MCF 10A (cell line): ENCODE measurements around the gene TCF4. TPM values are rescaled to one million over a fixed set of nuclear protein-coding genes. Genes with fewer than 3 reads are reported as not detected.
"Not testable (repeated sequence)": the region's sequence is repeated elsewhere in the genome, so short reads cannot be mapped to it uniquely, and the experiment has no call there.

Experiments
- BruUV-seq: library from RNA; stranded (reverse); fragments of 400-500 nt; replicated peaks from 2 replicates; lab custom pipeline; 2021; lab: Mats Ljungman, UMichigan
- CTCF ChIA-PET: fragments of 300-600 bp; sonication (Branson Sonifier 250); formaldehyde crosslinking; extraction: SDS; loops from one replicate; lab custom pipeline; 2021; ENCODE audit warnings: antibody characterized with exemption, inconsistent platforms; lab: Yijun Ruan, JAX
- POLR2A ChIA-PET: fragments of 300-600, 350-650 bp; sonication (Branson Sonifier 250); formaldehyde crosslinking; extraction: SDS; loops from one replicate; lab custom pipeline; 2020; ENCODE audit warnings: antibody characterized with exemption, inconsistent platforms; lab: Yijun Ruan, JAX
- DNase-seq: peaks from one replicate; pipeline ENCODE4 v3.0.0-alpha.2; 2018; ENCODE audit not compliant: unreplicated experiment
- H3K27ac Mint-ChIP-seq: one replicate; pipeline ENCODE4 v1.8.0; 2022; ENCODE audit warnings: mild to moderate bottlenecking, low read depth, mixed read lengths; ENCODE audit not compliant: unreplicated experiment
- H3K27me3 Mint-ChIP-seq: one replicate; pipeline ENCODE4 v1.8.0; 2022; ENCODE audit warnings: mixed read lengths; ENCODE audit not compliant: insufficient read depth, unreplicated experiment
- H3K36me3 Mint-ChIP-seq: one replicate; pipeline ENCODE4 v1.8.0; 2022; ENCODE audit warnings: mild to moderate bottlenecking, moderate library complexity, mixed read lengths; ENCODE audit not compliant: insufficient read depth, unreplicated experiment
- H3K4me1 Mint-ChIP-seq: one replicate; pipeline ENCODE4 v1.8.0; 2022; ENCODE audit warnings: mixed read lengths; ENCODE audit not compliant: insufficient read depth, unreplicated experiment
- H3K4me3 Mint-ChIP-seq: one replicate; pipeline ENCODE4 v1.8.0; 2022; ENCODE audit warnings: mild to moderate bottlenecking, moderate library complexity, mixed read lengths; ENCODE audit not compliant: unreplicated experiment
- H3K9me3 Mint-ChIP-seq: one replicate; pipeline ENCODE4 v1.8.0; 2022; ENCODE audit warnings: mixed read lengths; ENCODE audit not compliant: unreplicated experiment
- intact Hi-C: fragments of 100-400 bp; cut with micrococcal nuclease; formaldehyde crosslinking; loops from 2 replicates; pipeline ENCODE4 v1.14.1; 2022
- total RNA-seq: library from RNA; stranded (reverse); gene quantifications from 2 replicates; pipeline ENCODE4 v1.2.3, GENCODE V29; 2022
- TF ChIP-seq, protein P1 (sequence below): fragments of 200-600 bp; IDR thresholded peaks from one replicate; pipeline ENCODE4 v1.8.0; 2022; ENCODE audit warnings: antibody characterized with exemption, mild to moderate bottlenecking; ENCODE audit not compliant: unreplicated experiment

Gene TCF4
- total RNA-seq, 1 experiment from 2014 or later = 6.2 TPM

DNA sequence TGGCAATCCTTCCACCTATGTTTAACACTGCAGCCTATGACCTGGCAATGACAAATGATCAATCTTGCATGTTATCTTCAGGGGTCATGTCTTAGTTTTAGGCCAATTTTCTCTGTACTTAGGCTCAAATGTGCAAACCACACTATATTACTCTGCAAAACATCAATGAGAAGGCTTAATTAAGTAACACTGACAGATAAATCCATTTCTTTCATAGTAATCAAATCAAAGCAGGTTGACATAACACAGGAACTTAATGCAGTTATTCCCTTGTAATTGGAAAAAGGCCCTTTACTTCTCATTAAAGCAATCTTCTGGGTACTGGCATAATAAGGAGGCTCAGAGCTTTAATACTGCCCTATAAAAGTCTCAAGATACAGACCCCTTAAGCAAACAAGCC lies 114.4 kb downstream of the TCF4 start:
- H3K9me3 Mint-ChIP-seq = no peaks in the 10 kb centered on the region
- ChIA-PET POLR2A (no interaction called here), CTCF (no interaction called here)
- H3K4me1 Mint-ChIP-seq = peaks cover 12% of the 10 kb centered on the region
- DNase-seq = no peak
- TF ChIP-seq, protein P1, sequence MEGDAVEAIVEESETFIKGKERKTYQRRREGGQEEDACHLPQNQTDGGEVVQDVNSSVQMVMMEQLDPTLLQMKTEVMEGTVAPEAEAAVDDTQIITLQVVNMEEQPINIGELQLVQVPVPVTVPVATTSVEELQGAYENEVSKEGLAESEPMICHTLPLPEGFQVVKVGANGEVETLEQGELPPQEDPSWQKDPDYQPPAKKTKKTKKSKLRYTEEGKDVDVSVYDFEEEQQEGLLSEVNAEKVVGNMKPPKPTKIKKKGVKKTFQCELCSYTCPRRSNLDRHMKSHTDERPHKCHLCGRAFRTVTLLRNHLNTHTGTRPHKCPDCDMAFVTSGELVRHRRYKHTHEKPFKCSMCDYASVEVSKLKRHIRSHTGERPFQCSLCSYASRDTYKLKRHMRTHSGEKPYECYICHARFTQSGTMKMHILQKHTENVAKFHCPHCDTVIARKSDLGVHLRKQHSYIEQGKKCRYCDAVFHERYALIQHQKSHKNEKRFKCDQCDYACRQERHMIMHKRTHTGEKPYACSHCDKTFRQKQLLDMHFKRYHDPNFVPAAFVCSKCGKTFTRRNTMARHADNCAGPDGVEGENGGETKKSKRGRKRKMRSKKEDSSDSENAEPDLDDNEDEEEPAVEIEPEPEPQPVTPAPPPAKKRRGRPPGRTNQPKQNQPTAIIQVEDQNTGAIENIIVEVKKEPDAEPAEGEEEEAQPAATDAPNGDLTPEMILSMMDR = no peak
- intact Hi-C loops = no loop called here
- no peak overlapping the region for H3K4me3 Mint-ChIP-seq
- BruUV-seq = no TSS peak
- H3K36me3 Mint-ChIP-seq = no peaks in the 10 kb centered on the region
- no peaks in the 10 kb centered on the region for H3K27me3 Mint-ChIP-seq
- no peak overlapping the region for H3K27ac Mint-ChIP-seq

DNA sequence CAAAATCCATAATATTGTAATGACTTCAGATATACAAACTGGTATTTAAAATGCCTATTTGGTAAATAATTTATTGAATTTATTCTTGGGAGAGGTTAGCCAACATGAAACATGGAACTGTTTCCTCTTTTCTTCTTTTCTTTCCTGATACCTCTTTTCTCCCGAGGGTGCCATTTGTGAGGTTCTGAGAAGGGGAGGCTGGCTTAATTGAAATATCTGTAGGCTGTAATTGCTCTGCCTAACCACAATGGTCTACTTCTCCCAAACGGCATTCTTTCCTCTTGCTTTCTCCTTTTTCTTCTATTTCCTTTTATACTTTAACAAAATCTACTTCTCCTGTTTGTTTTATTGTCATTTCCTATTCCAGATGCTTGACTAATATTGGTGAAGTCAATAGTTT lies 114.9 kb downstream of the TCF4 start:
- TF ChIP-seq, protein P1 = no peak
- no peak overlapping the region for H3K27ac Mint-ChIP-seq
- POLR2A ChIA-PET = no interaction called here

DNA sequence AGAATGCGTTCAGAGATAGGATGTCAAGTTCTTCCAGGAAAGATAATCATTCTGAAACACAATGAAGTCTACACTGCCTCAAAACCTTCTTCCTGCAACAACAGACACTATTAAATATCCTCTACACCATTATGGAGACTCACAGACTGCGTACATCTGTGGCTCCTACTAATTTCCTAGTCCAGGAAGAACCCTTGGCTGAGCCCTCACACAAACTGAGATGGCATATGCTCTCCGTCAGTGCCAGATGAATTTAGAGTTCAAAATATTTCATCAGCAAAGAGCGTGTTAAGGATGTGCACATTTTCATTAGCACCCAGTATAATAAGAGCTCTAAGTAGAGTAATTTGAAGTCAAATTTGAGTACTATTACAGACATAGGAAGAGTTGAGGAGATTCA lies 117.2 kb downstream of the TCF4 start:
- no peak for DNase-seq
- no TSS peak for BruUV-seq
- TF ChIP-seq, protein P1 = no peak
- intact Hi-C loops = no loop called here
- H3K27ac Mint-ChIP-seq = no peak overlapping the region
- CTCF ChIA-PET = no interaction called here
- POLR2A ChIA-PET = interaction anchor here (0.6 to 0.8 kb wide), 3 partner anchors 11 to 1012 kb away, joined by 3 read pairs; no protein-coding TSS in a partner anchor
- no peaks in the 10 kb centered on the region for H3K9me3 Mint-ChIP-seq
- no peaks in the 10 kb centered on the region for H3K4me1 Mint-ChIP-seq
- no peaks in the 10 kb centered on the region for H3K27me3 Mint-ChIP-seq
- no peaks in the 10 kb centered on the region for H3K36me3 Mint-ChIP-seq
- no peak overlapping the region for H3K4me3 Mint-ChIP-seq

More for the DNA sequence above, 114.9 kb downstream of the TCF4 start:
- intact Hi-C loops = no loop called here
- Mint-ChIP-seq H3K36me3 (no peaks in the 10 kb centered on the region), H3K4me3 (no peak overlapping the region), H3K27me3 (no peaks in the 10 kb centered on the region), H3K4me1 (peaks cover 12% of the 10 kb centered on the region), H3K9me3 (no peaks in the 10 kb centered on the region)
- CTCF ChIA-PET = no interaction called here
- no TSS peak for BruUV-seq
- DNase-seq = no peak

DNA sequence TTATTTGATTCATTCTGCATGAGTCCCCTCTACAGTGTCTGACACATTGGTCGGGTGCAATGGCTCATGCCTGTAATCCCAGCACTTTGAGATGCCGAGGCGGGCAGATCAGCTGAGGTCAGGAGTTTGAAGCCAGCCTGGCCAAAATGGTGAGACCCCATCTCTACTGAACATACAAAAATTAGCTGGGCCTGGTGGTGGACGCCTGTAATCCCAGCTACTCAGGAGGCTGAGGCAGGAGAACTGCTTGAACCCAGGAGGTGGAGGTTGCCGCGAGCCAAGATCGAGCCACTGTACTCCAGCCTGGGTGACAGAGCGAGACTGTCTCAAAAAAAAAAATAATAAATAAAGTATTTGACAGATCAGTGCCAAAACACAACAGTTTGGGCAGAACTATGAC lies 118.9 kb downstream of the TCF4 start:
- not testable (repeated sequence) for H3K27ac Mint-ChIP-seq

GRCh38 chr18:55466789-55467188 lies 121.2 kb downstream of the TCF4 start:
- TF ChIP-seq, protein P1 = no peak
- BruUV-seq = no TSS peak
- no peaks in the 10 kb centered on the region for H3K36me3 Mint-ChIP-seq
- no peak overlapping the region for H3K4me3 Mint-ChIP-seq
- ChIA-PET CTCF (interaction anchor here (0.7 to 1.0 kb wide), 2 partner anchors 53 to 232 kb away, joined by 3 read pairs; no protein-coding TSS in a partner anchor), POLR2A (no interaction called here)
- H3K27me3 Mint-ChIP-seq = no peaks in the 10 kb centered on the region
- no peak for DNase-seq
- no peaks in the 10 kb centered on the region for H3K4me1 Mint-ChIP-seq
- intact Hi-C loops = no loop called here
- H3K27ac Mint-ChIP-seq = no peak overlapping the region
- no peaks in the 10 kb centered on the region for H3K9me3 Mint-ChIP-seq

More for the DNA sequence above, 118.9 kb downstream of the TCF4 start:
- DNase-seq, H3K4me3 Mint-ChIP-seq, intact Hi-C loops, H3K36me3 Mint-ChIP-seq, H3K4me1 Mint-ChIP-seq, H3K9me3 Mint-ChIP-seq, H3K27me3 Mint-ChIP-seq, POLR2A ChIA-PET, BruUV-seq: not testable (repeated sequence)
- CTCF ChIA-PET = interaction anchor here (0.7 kb wide), 2 partner anchors 10 to 54 kb away, joined by 4 read pairs; no protein-coding TSS in a partner anchor
